H9 (cell line): ENCODE results near the gene PPFIBP1. TPM values are rescaled to one million over a fixed set of nuclear protein-coding genes. Genes with fewer than 3 reads are reported as not detected.

Source experiments
- DNase-seq: peaks from one replicate; pipeline ENCODE4 v3.0.0-alpha.2; 2017
- H2AFZ ChIP-seq: one replicate; pipeline ENCODE4 v1.6.1; 2013; ENCODE audit warnings: mild to moderate bottlenecking, low read length, control low read depth, moderate library complexity
- H2AK5ac ChIP-seq: 2 replicates; pipeline ENCODE4 v1.6.1; 2013; ENCODE audit warnings: low read length, control low read depth, mixed read lengths; ENCODE audit not compliant: insufficient read length
- H2BK120ac ChIP-seq: one replicate; pipeline ENCODE4 v1.6.1; 2013; ENCODE audit warnings: low read depth, mild to moderate bottlenecking, low read length, control low read depth, inconsistent platforms; ENCODE audit not compliant: poor library complexity, severe bottlenecking
- H2BK12ac ChIP-seq: 2 replicates; pipeline ENCODE4 v1.6.1; 2013; ENCODE audit warnings: low read length, control low read depth, mixed read lengths, low read depth; ENCODE audit not compliant: insufficient read length
- H2BK15ac ChIP-seq: 2 replicates; pipeline ENCODE4 v1.6.1; 2013; ENCODE audit warnings: low read depth, low read length, control low read depth
- H2BK20ac ChIP-seq: one replicate; pipeline ENCODE4 v1.6.1; 2013; ENCODE audit warnings: low read depth, mild to moderate bottlenecking, low read length, control low read depth, inconsistent platforms; ENCODE audit not compliant: poor library complexity, severe bottlenecking
- H2BK5ac ChIP-seq: 2 replicates; pipeline ENCODE4 v1.6.1; 2013; ENCODE audit warnings: low read length, control low read depth, mixed read lengths; ENCODE audit not compliant: insufficient read length
- H3K14ac ChIP-seq: 2 replicates; pipeline ENCODE4 v1.6.1; 2013; ENCODE audit warnings: low read length, control low read depth; ENCODE audit not compliant: insufficient read depth
- H3K18ac ChIP-seq: 2 replicates; pipeline ENCODE4 v1.6.1; 2013; ENCODE audit warnings: low read depth, mild to moderate bottlenecking, mixed read lengths, low read length, control low read depth; ENCODE audit not compliant: insufficient read length
- H3K23ac ChIP-seq: 2 replicates; pipeline ENCODE4 v1.6.1; 2013; ENCODE audit warnings: low read length, control low read depth, mixed read lengths, low read depth; ENCODE audit not compliant: insufficient read length
- H3K23me2 ChIP-seq: 2 replicates; pipeline ENCODE4 v1.6.1; 2013; ENCODE audit warnings: low read depth, mild to moderate bottlenecking, mixed read lengths, low read length, control low read depth; ENCODE audit not compliant: insufficient read length, poor library complexity, severe bottlenecking
- H3K27ac ChIP-seq: 2 replicates; pipeline ENCODE4 v1.5.1; 2013; ENCODE audit warnings: low read length, control low read depth, mixed read lengths, low read depth; ENCODE audit not compliant: insufficient read length
- H3K27me3 ChIP-seq: 2 replicates; pipeline ENCODE4 v1.6.1; 2013; ENCODE audit warnings: low read length, control low read depth, inconsistent platforms; ENCODE audit not compliant: insufficient read depth
- H3K4ac ChIP-seq: 2 replicates; pipeline ENCODE4 v1.6.1; 2013; ENCODE audit warnings: low read depth, mild to moderate bottlenecking, control low read depth, inconsistent platforms, low read length, moderate library complexity
- H3K4me1 ChIP-seq: 2 replicates; pipeline ENCODE4 v1.6.1; 2013; ENCODE audit warnings: low read length, control low read depth, inconsistent platforms; ENCODE audit not compliant: insufficient read depth
- H3K4me2 ChIP-seq: 2 replicates; pipeline ENCODE4 v1.6.1; 2013; ENCODE audit warnings: low read length, control low read depth, mixed read lengths; ENCODE audit not compliant: insufficient read length, insufficient read depth
- H3K56ac ChIP-seq: 2 replicates; pipeline ENCODE4 v1.6.1; 2013; ENCODE audit warnings: low read depth, mild to moderate bottlenecking, mixed read lengths, low read length, control low read depth; ENCODE audit not compliant: insufficient read length
- H3K79me1 ChIP-seq: 2 replicates; pipeline ENCODE4 v1.6.1; 2013; ENCODE audit warnings: low read depth, mild to moderate bottlenecking, moderate library complexity, low read length, control low read depth, inconsistent platforms; ENCODE audit not compliant: insufficient read depth, poor library complexity, severe bottlenecking
- H3K79me2 ChIP-seq: 2 replicates; pipeline ENCODE4 v1.6.1; 2013; ENCODE audit warnings: low read length, control low read depth, inconsistent platforms; ENCODE audit not compliant: insufficient read depth
- H3K9ac ChIP-seq: 2 replicates; pipeline ENCODE4 v1.6.1; 2013; ENCODE audit warnings: low read length, control low read depth, mixed read lengths; ENCODE audit not compliant: insufficient read length; ENCODE audit errors: extremely low read depth
- H3K9me3 ChIP-seq: one replicate; pipeline ENCODE4 v1.6.1; 2013; ENCODE audit warnings: low read depth, low read length, inconsistent platforms; ENCODE audit not compliant: control insufficient read depth
- H3T11ph ChIP-seq: one replicate; pipeline ENCODE4 v1.6.1; 2013; ENCODE audit warnings: mild to moderate bottlenecking, low read length, control low read depth, inconsistent platforms
- H4K20me1 ChIP-seq: one replicate; pipeline ENCODE4 v1.6.1; 2013; ENCODE audit not compliant: control insufficient read depth, insufficient read length, insufficient read depth
- H4K5ac ChIP-seq: 2 replicates; pipeline ENCODE4 v1.6.1; 2013; ENCODE audit warnings: low read depth, mild to moderate bottlenecking, mixed read lengths, low read length, control low read depth; ENCODE audit not compliant: insufficient read length
- H4K8ac ChIP-seq: replicated peaks from 2 replicates; pipeline ENCODE4 v1.6.1; 2013; ENCODE audit warnings: low read length, control low read depth, mixed read lengths, low read depth; ENCODE audit not compliant: insufficient read length
- H4K91ac ChIP-seq: 2 replicates; pipeline ENCODE4 v1.6.1; 2013; ENCODE audit warnings: low read depth, mild to moderate bottlenecking, moderate library complexity, mixed read lengths, low read length, control low read depth; ENCODE audit not compliant: insufficient read length
- H3K27ac Mint-ChIP-seq, 3 experiments: 2 replicates in 2 of 3; 3 replicates in 1 of 3; pipeline ENCODE4 v1.8.0; 2020 to 2021; ENCODE audit warnings: mixed read lengths in 3 of 3, mild to moderate bottlenecking in 1 of 3, moderate library complexity in 1 of 3
- H3K27me3 Mint-ChIP-seq: 2 replicates; pipeline ENCODE4 v1.8.0; 2021; ENCODE audit warnings: low read depth, mild to moderate bottlenecking, moderate library complexity, mixed read lengths
- H3K36me3 Mint-ChIP-seq, 3 experiments: 2 replicates in 2 of 3; 3 replicates in 1 of 3; pipeline ENCODE4 v1.8.0; 2020 to 2021; ENCODE audit warnings: low read depth in 3 of 3, mixed read lengths in 3 of 3; ENCODE audit not compliant: insufficient read depth in 1 of 3
- H3K4me1 Mint-ChIP-seq, 2 experiments: 2 replicates each; pipeline ENCODE4 v1.8.0; 2020; ENCODE audit warnings: mixed read lengths in 2 of 2
- H3K4me3 Mint-ChIP-seq, 2 experiments: 2 replicates in 1 of 2; 3 replicates in 1 of 2; pipeline ENCODE4 v1.8.0; 2020 to 2021; ENCODE audit warnings: mild to moderate bottlenecking in 2 of 2, mixed read lengths in 2 of 2, moderate library complexity in 1 of 2
- H3K9me3 Mint-ChIP-seq, 2 experiments: 2 replicates in 1 of 2; 3 replicates in 1 of 2; pipeline ENCODE4 v1.8.0; 2020; ENCODE audit warnings: mild to moderate bottlenecking in 2 of 2, mixed read lengths in 2 of 2, moderate library complexity in 1 of 2
- CTCF ChIP-seq: fragments of 200-600 bp; sonication (generic); conservative IDR thresholded peaks from 3 replicates; pipeline ENCODE4 v1.8.0; 2021; ENCODE audit warnings: antibody characterized with exemption, mild to moderate bottlenecking
- WGBS: extraction: QIAGEN DNeasy Blood & Tissue Kit; methylation state at CpG from one replicate; pipeline ENCODE4 v1.1.7; 2013; ENCODE audit warnings: missing lambda C conversion rate, low lambda C conversion rate, mixed read lengths; ENCODE audit not compliant: insufficient read length; ENCODE audit errors: extremely low coverage; 5-methylcytosine and 5-hydroxymethylcytosine counted together
- total RNA-seq: library from RNA; stranded (reverse); gene quantifications from 2 replicates; pipeline ENCODE4 v1.2.1, GENCODE V29; 2021

Gene PPFIBP1
- total RNA-seq, 1 experiment from 2014 or later = 29.2 TPM

GRCh38 chr12:27516625-27517024 is 7.4 kb upstream of the PPFIBP1 start:
- H2AFZ ChIP-seq = no peak overlapping the region
- no CpG with 5 or more reads among the region's 4 CpGs for WGBS
- no peaks in the 10 kb centered on the region for H3K9me3 Mint-ChIP-seq

More at GRCh38 chr12:27516625-27517024, 7.4 kb upstream of the PPFIBP1 start:
- H3K4ac ChIP-seq = no peak overlapping the region
- no peak overlapping the region for H3K4me3 Mint-ChIP-seq
- no peaks in the 10 kb centered on the region for H3K36me3 Mint-ChIP-seq
- H3K4me1 Mint-ChIP-seq = peaks cover 10 to 17% of the 10 kb centered on the region in 2 experiments
- no peaks in the 10 kb centered on the region for H3K79me2 ChIP-seq
- TF ChIP-seq CTCF = no peak
- peaks cover 9% of the 10 kb centered on the region for H3K27me3 Mint-ChIP-seq
- H2BK120ac ChIP-seq = no peak overlapping the region
- H4K5ac ChIP-seq = no peak overlapping the region
- no peak overlapping the region for H3K27ac Mint-ChIP-seq
- no peak overlapping the region for H2BK20ac ChIP-seq
- H3K9me3 ChIP-seq = no peaks in the 10 kb centered on the region
- H3K4me1 ChIP-seq = peaks cover 9% of the 10 kb centered on the region; the same call in 1 of the 2 replicates
- H2BK12ac ChIP-seq = no peak overlapping the region
- H3K4me2 ChIP-seq = no peak overlapping the region
- H4K91ac ChIP-seq = no peak overlapping the region
- no peaks in the 10 kb centered on the region for H3K27me3 ChIP-seq
- no peak overlapping the region for H3K56ac ChIP-seq
- no peak overlapping the region for H3K23ac ChIP-seq
- no peak overlapping the region for H3T11ph ChIP-seq
- no peak overlapping the region for H2AK5ac ChIP-seq
- H3K23me2 ChIP-seq = no peaks in the 10 kb centered on the region
- H3K9ac ChIP-seq = no peak overlapping the region
- no peak overlapping the region for H3K27ac ChIP-seq
- H4K20me1 ChIP-seq = no peaks in the 10 kb centered on the region
- no peak overlapping the region for H2BK5ac ChIP-seq
- H3K79me1 ChIP-seq = no peaks in the 10 kb centered on the region
- no peak overlapping the region for H3K18ac ChIP-seq
- DNase-seq = no peak
- no peak overlapping the region for H2BK15ac ChIP-seq
- no peak overlapping the region for H3K14ac ChIP-seq
- H4K8ac ChIP-seq = no peak overlapping the region
